ENCODE results near the gene ATP2C2.

DNA sequence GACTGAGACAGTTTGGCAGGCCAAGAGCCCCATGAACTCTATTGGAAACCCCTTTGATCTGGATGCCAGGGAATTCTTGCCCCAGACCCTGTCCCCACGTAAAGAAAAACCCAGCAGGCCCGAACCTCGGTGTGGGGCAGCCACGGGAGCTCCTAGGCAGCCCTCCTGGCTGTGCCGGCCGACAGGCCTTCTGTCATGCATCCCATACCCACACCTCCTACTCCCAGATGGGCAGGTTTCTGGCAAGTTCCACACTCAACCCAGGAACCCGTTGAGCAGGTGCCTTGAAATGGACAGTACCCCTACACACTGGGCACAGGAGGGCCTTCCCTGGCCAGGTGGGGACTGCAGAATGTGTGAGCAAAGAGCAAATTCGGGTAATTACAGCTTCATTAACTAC, 23.6 kb upstream of the ATP2C2 start:
- TF ChIP-seq POLR2AphosphoS5 (IDR thresholded peaks at IDR 0.05; ENCODE audit: borderline replicate concordance, low read depth, low read length): no peak
- TF ChIP-seq EZH2 (IDR thresholded peaks at IDR 0.05): no peak
